H1 (cell line): ENCODE measurements around the gene CCL4. TPM values are rescaled to one million over a fixed set of nuclear protein-coding genes. Genes with fewer than 3 reads are reported as not detected.

ENCODE experiments used
- polyA plus RNA-seq, 7 experiments: library from polyadenylated mRNA; depleted of rRNA in 3 of 7; stranded (reverse) in 5 of 7; unstranded in 2 of 7; fragments of >200 nt in 5 of 7; fragments of 200-250 nt in 2 of 7; gene quantifications; 1 replicate in 5 of 7; 2 replicates in 1 of 7; 4 replicates in 1 of 7; pipeline versions ENCODE4 v1.2.1 to v1.2.3, GENCODE V29; 2011 to 2013; ENCODE audit warnings: missing spikeins in 2 of 7, mixed read lengths in 2 of 7
- small RNA-seq: library from polyadenylated mRNA; stranded (forward); fragments of <200 nt; extraction: miRNeasy Mini kit (QIAGEN cat#:217004); gene quantifications from one replicate; pipeline ENCODE3, GENCODE V24; 2013; ENCODE audit not compliant: insufficient read depth
- total RNA-seq: library from RNA; stranded (reverse); fragmentation: NEBNext Ultra II Directional; extraction: Animal tissue kit (Norgen Biotek cat#: 25700); gene quantifications from 2 replicates; pipeline ENCODE4 v1.2.1, GENCODE V29; 2021

Gene CCL4
- total and polyA plus RNA-seq, 2 of the 8 experiments (the other 6 are each of a cell fraction or from before 2014, with no cell fraction given) = not detected

Small RNA genes within 50 kb of the gene (small RNA-seq; reads per million reads assigned to genes)
- not detected for gene RN7SL301P

Other genes with a start within 250 kb of the CCL4 start
- not detected in 2 replicates for gene HEATR9, start 234.9 kb upstream of the CCL4 start, total RNA-seq
- gene HEATR9, start 234.9 kb upstream of the CCL4 start, polyA plus RNA-seq (2011; rRNA removed) = not detected in 2 replicates
- gene CCL5, start 223.5 kb upstream of the CCL4 start, total RNA-seq = not detected in 2 replicates
- gene CCL5, start 223.5 kb upstream of the CCL4 start, polyA plus RNA-seq (2011; rRNA removed) = not detected in 2 replicates
- gene RDM1, start 173.1 kb upstream of the CCL4 start, total RNA-seq = 4.8 and 7.3 TPM in 2 replicates
- 6.2 and 9.7 TPM in 2 replicates for gene RDM1, start 173.1 kb upstream of the CCL4 start, polyA plus RNA-seq (2011; rRNA removed)
- gene LYZL6, start 160.1 kb upstream of the CCL4 start, total RNA-seq = not detected in 2 replicates
- gene LYZL6, start 160.1 kb upstream of the CCL4 start, polyA plus RNA-seq (2011; rRNA removed) = not detected in 2 replicates
- not detected in 2 replicates for gene CCL16, start 122.3 kb upstream of the CCL4 start, total RNA-seq
- gene CCL16, start 122.3 kb upstream of the CCL4 start, polyA plus RNA-seq (2011; rRNA removed) = not detected in 2 replicates
- gene CCL14, start 117.1 kb upstream of the CCL4 start, total RNA-seq = not detected in 2 replicates
- gene CCL14, start 117.1 kb upstream of the CCL4 start, polyA plus RNA-seq (2011; rRNA removed) = not detected in 2 replicates
- gene CCL15, start 102.3 kb upstream of the CCL4 start, total RNA-seq = not detected in 2 replicates
- gene CCL15, start 102.3 kb upstream of the CCL4 start, polyA plus RNA-seq (2011; rRNA removed) = not detected in 2 replicates
- not detected in 2 replicates for gene CCL23, start 85.9 kb upstream of the CCL4 start, total RNA-seq
- not detected in 2 replicates for gene CCL23, start 85.9 kb upstream of the CCL4 start, polyA plus RNA-seq (2011; rRNA removed)
- not detected in 2 replicates for gene CCL18, start 39.6 kb upstream of the CCL4 start, total RNA-seq
- gene CCL18, start 39.6 kb upstream of the CCL4 start, polyA plus RNA-seq (2011; rRNA removed) = not detected in 2 replicates
- not detected in 2 replicates for gene CCL3, start 13.7 kb upstream of the CCL4 start, total RNA-seq
- not detected in 2 replicates for gene CCL3, start 13.7 kb upstream of the CCL4 start, polyA plus RNA-seq (2011; rRNA removed)
- gene TBC1D3B, start 72.8 kb downstream of the CCL4 start, total RNA-seq = 3.9 and 6.2 TPM in 2 replicates
- gene TBC1D3B, start 72.8 kb downstream of the CCL4 start, polyA plus RNA-seq (2011; rRNA removed) = 0.54 and 0.74 TPM in 2 replicates
- gene CCL3L1, start 92.9 kb downstream of the CCL4 start, total RNA-seq = not detected in 2 replicates
- gene CCL3L1, start 92.9 kb downstream of the CCL4 start, polyA plus RNA-seq (2011; rRNA removed) = 0.11 TPM in 1 of 2 replicates, not detected in the other
- gene CCL4L2, start 107.2 kb downstream of the CCL4 start, total RNA-seq = not detected in 2 replicates
- not detected in 2 replicates for gene CCL4L2, start 107.2 kb downstream of the CCL4 start, polyA plus RNA-seq (2011; rRNA removed)
- gene TBC1D3I, start 160.7 kb downstream of the CCL4 start, total RNA-seq = 0.46 TPM in 1 of 2 replicates, not detected in the other
- gene TBC1D3I, start 160.7 kb downstream of the CCL4 start, polyA plus RNA-seq (2011; rRNA removed) = 2.3 and 2.9 TPM in 2 replicates
- not detected in 2 replicates for gene TBC1D3G, start 220.1 kb downstream of the CCL4 start, total RNA-seq
- gene TBC1D3G, start 220.1 kb downstream of the CCL4 start, polyA plus RNA-seq (2011; rRNA removed) = 0.18 TPM in 1 of 2 replicates, not detected in the other